Nephron progenitor cell (in vitro differentiated cells): ENCODE results near the gene CIBAR2.

Experiments
- DNase-seq: peaks from one replicate; pipeline ENCODE4 v3.0.0; 2021
- H3K27ac Mint-ChIP-seq: 2 replicates; pipeline ENCODE4 v1.8.0; 2021; ENCODE audit warnings: mild to moderate bottlenecking, moderate library complexity, mixed read lengths
- H3K27me3 Mint-ChIP-seq: 2 replicates; pipeline ENCODE4 v1.8.0; 2021; ENCODE audit warnings: mild to moderate bottlenecking, low read depth, mixed read lengths; ENCODE audit not compliant: poor library complexity
- H3K36me3 Mint-ChIP-seq: 2 replicates; pipeline ENCODE4 v1.8.0; 2021; ENCODE audit warnings: low read depth, mixed read lengths
- H3K4me1 Mint-ChIP-seq: 2 replicates; pipeline ENCODE4 v1.8.0; 2021; ENCODE audit warnings: mixed read lengths
- H3K4me3 Mint-ChIP-seq: 2 replicates; pipeline ENCODE4 v1.8.0; 2021; ENCODE audit warnings: mild to moderate bottlenecking, moderate library complexity, mixed read lengths
- H3K9me3 Mint-ChIP-seq: 2 replicates; pipeline ENCODE4 v1.8.0; 2021; ENCODE audit warnings: mild to moderate bottlenecking, moderate library complexity, mixed read lengths
- CTCF ChIP-seq: fragments of 200-600 bp; sonication (generic); IDR thresholded peaks from 2 replicates; pipeline ENCODE4 v1.5.0; 2021; ENCODE audit warnings: antibody characterized with exemption

CIBAR2 gene

DNA sequence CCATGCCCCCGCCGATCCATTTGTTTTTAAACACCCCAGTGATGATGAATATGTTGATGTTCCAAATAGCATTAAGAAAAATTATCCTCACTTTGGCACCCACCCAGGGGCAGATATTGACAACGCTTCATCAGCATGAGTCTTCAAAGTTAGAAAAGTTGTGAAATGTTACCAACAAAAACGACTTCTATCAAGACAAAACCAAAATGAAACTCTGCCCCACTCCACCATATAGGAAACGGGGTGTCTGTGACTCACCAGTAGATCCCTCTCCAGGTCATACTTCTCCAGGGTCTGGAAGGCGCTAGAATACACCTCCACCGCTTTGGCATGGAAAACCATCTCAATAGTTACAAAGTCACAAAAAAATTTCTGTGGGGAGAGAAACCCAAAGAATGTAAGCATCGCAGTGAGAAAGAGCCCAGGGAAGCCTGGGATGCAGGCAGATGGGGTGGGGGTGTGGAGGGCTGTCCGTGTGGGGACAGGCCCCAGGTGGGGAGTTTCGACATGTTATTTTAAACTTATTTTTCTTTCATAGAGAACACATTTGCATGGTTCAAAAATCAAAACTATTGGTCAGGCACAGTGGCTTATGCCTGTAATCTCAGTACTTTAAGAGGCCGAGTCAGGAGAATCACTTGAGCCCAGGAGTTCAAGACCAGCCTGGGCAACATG is 10.2 kb downstream of the CIBAR2 start:
- no peak for TF ChIP-seq CTCF
- Mint-ChIP-seq H3K4me1 (peaks cover 14% of the 10 kb centered on the region), H3K9me3 (no peaks in the 10 kb centered on the region), H3K27me3 (peaks cover 25% of the 10 kb centered on the region), H3K36me3 (no peaks in the 10 kb centered on the region), H3K27ac (no peak overlapping the region), H3K4me3 (no peak overlapping the region)
- DNase-seq = no peak

GRCh38 chr16:85100265-85100664 is 12.0 kb downstream of the CIBAR2 start:
- Mint-ChIP-seq H3K27me3 (peaks cover 13% of the 10 kb centered on the region), H3K4me1 (peaks cover 14% of the 10 kb centered on the region), H3K9me3 (no peaks in the 10 kb centered on the region), H3K27ac (no peak overlapping the region), H3K4me3 (no peak overlapping the region), H3K36me3 (no peaks in the 10 kb centered on the region)
- no peak for TF ChIP-seq CTCF
- no peak for DNase-seq

DNA sequence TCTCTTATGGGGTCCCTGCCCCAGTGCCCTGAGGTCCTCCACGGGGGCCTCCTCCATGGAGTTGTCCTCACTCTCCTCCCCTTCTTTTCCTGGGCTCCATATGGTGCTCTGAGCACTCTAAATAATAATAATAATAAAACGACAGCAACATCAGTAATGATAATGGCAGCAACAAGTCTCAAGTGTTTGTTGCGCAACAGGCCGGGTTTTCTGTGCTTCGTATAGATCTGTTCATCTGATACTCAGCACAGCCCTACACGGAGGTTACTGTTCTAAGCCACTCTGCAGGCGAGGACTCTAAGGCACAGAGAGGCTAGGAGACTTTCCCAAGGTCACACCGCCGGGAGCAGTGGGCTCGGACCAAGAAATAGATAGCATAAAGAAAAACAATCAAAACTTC is 13.7 kb downstream of the CIBAR2 start:
- no peak for DNase-seq
- no peaks in the 10 kb centered on the region for H3K36me3 Mint-ChIP-seq
- TF ChIP-seq CTCF = no peak

GRCh38 chr16:85096921-85097320 is 15.4 kb downstream of the CIBAR2 start:
- H3K36me3 Mint-ChIP-seq = no peaks in the 10 kb centered on the region
- no peak overlapping the region for H3K27ac Mint-ChIP-seq
- DNase-seq = no peak
- peaks cover 12% of the 10 kb centered on the region for H3K27me3 Mint-ChIP-seq
- H3K4me3 Mint-ChIP-seq = no peak overlapping the region
- TF ChIP-seq CTCF = no peak
- H3K4me1 Mint-ChIP-seq = peaks cover 11% of the 10 kb centered on the region
- no peaks in the 10 kb centered on the region for H3K9me3 Mint-ChIP-seq

More for the DNA sequence above, 13.7 kb downstream of the CIBAR2 start:
- Mint-ChIP-seq H3K4me1 (peaks cover 13% of the 10 kb centered on the region), H3K27ac (no peak overlapping the region), H3K9me3 (no peaks in the 10 kb centered on the region), H3K4me3 (no peak overlapping the region), H3K27me3 (peaks cover 12% of the 10 kb centered on the region)

DNA sequence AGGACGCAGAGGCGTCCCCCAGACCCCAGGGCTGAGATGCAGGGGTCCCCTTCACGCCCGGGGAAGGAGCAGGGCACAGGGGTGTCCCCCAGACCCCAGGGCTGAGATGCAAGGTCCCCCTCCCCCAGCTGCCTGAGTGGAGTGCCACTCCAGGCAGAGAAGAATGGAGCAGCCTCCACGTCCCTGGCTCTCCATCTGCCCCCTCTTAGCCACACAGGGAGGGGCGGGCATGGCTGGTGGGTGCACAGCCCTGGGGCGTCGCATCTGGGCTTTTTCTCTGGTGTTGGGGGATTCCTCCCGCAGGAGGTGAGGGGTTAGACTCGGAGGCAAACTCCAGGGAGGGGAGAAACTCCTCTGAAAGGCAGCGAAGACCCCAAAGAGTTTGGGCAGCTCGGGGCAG is 17.5 kb downstream of the CIBAR2 start:
- no peaks in the 10 kb centered on the region for H3K9me3 Mint-ChIP-seq
- no peaks in the 10 kb centered on the region for H3K36me3 Mint-ChIP-seq
- TF ChIP-seq CTCF = no peak
- no peak overlapping the region for H3K27ac Mint-ChIP-seq
- no peak for DNase-seq
- H3K4me1 Mint-ChIP-seq = peaks cover 20% of the 10 kb centered on the region
- peaks cover 12% of the 10 kb centered on the region for H3K27me3 Mint-ChIP-seq
- H3K4me3 Mint-ChIP-seq = no peak overlapping the region

DNA sequence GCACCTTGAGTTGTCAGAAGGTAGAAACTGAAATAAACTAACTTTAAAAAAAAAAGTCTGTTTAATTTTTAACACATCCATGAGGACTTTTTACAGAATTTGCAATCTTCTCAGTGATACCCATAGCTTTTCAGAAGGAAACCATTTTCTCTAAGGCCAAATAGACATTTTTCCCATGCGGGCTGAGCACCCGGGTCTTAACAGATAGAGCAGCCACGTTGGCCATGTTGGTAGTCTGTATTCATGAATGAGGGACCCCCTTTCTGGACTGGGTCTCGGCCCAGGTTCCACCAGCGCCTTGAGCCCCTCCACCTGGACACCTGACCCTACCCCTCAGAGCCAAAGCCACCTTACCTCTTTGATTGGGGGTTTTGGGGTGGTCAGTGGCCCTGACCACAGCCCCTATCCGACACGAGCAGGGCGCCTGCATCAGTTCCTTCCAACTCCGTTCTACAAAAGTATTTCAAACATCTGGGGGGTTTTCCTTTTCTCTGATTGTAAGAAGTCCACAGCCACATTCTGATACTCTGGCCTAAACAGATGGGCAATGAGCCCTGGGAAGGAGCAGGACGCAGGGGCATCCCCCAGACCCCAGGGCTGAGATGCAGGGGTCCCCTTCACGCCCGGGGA is 18.0 kb downstream of the CIBAR2 start:
- Mint-ChIP-seq H3K9me3 (no peaks in the 10 kb centered on the region), H3K4me3 (no peak overlapping the region), H3K36me3 (no peaks in the 10 kb centered on the region), H3K27me3 (peaks cover 12% of the 10 kb centered on the region), H3K27ac (no peak overlapping the region), H3K4me1 (peaks cover 24% of the 10 kb centered on the region)
- no peak for DNase-seq
- TF ChIP-seq CTCF = no peak
